IPS DF 6.9 (cell line): ENCODE results near the gene YIPF2.

ENCODE experiments used
- DNase-seq: peaks from one replicate; pipeline ENCODE4 v3.0.0-alpha.2; 2013; ENCODE audit warnings: low read depth, low spot score
- H3K27ac ChIP-seq: one replicate; pipeline ENCODE4 v1.5.1; 2013; ENCODE audit warnings: low read length, control low read depth
- H3K27me3 ChIP-seq: 2 replicates; pipeline ENCODE4 v1.6.1; 2013; ENCODE audit warnings: mild to moderate bottlenecking, low read length; ENCODE audit not compliant: control insufficient read depth, insufficient read depth
- H3K36me3 ChIP-seq: 2 replicates; pipeline ENCODE4 v1.6.1; 2013; ENCODE audit warnings: low read length; ENCODE audit not compliant: control insufficient read depth, insufficient read depth
- H3K4me1 ChIP-seq: 2 replicates; pipeline ENCODE4 v1.6.1; 2013; ENCODE audit warnings: low read length; ENCODE audit not compliant: control insufficient read depth, insufficient read depth
- H3K4me3 ChIP-seq: 2 replicates; pipeline ENCODE4 v1.5.1; 2013; ENCODE audit warnings: mild to moderate bottlenecking, low read length
- H3K9me3 ChIP-seq: 2 replicates; pipeline ENCODE4 v1.6.1; 2013; ENCODE audit warnings: low read length, inconsistent platforms; ENCODE audit not compliant: control insufficient read depth, insufficient read depth
- WGBS: extraction: QIAGEN DNeasy Blood & Tissue Kit; methylation state at CpG from one replicate; pipeline ENCODE4 v1.1.7; 2013; ENCODE audit warnings: mixed read lengths, missing lambda C conversion rate; ENCODE audit not compliant: insufficient read length, insufficient coverage; 5-methylcytosine and 5-hydroxymethylcytosine counted together

YIPF2 gene

GRCh38 chr19:10908380-10908960, 20.0 kb downstream of the YIPF2 start:
- no peak for DNase-seq
- no CpG with 5 or more reads among the region's 17 CpGs for whole genome bisulfite sequencing

GRCh38 chr19:10907925-10908324, 20.5 kb downstream of the YIPF2 start:
- no peak overlapping the region for H3K27ac ChIP-seq
- H3K9me3 ChIP-seq: no peaks in the 10 kb centered on the region
- H3K27me3 ChIP-seq: no peaks in the 10 kb centered on the region
- no peak overlapping the region for H3K4me3 ChIP-seq
- peaks cover 25% of the 10 kb centered on the region for H3K36me3 ChIP-seq
- no peak for DNase-seq
- no CpG with 5 or more reads among the region's 14 CpGs for WGBS
- no peaks in the 10 kb centered on the region for H3K4me1 ChIP-seq

More at GRCh38 chr19:10908380-10908960, 20.0 kb downstream of the YIPF2 start:
- Histone ChIP-seq H3K36me3 (peaks cover 25% of the 10 kb centered on the region), H3K27me3 (no peaks in the 10 kb centered on the region), H3K27ac (no peak overlapping the region), H3K9me3 (no peaks in the 10 kb centered on the region), H3K4me1 (no peaks in the 10 kb centered on the region), H3K4me3 (no peak overlapping the region)

- H3K27me3 ChIP-seq: no peaks in the 10 kb centered on the region
- DNase-seq: no peak
- no peak overlapping the region for H3K4me3 ChIP-seq
- H3K4me1 ChIP-seq: peaks cover 3% of the 10 kb centered on the region; the same call in 1 of the 2 replicates
- H3K36me3 ChIP-seq: no peaks in the 10 kb centered on the region
- no peak overlapping the region for H3K27ac ChIP-seq
- WGBS: no CpG with 5 or more reads among the region's 10 CpGs
- H3K9me3 ChIP-seq: no peaks in the 10 kb centered on the region
Observed at GRCh38 chr19:10899151-10899653, 29.2 kb downstream of the YIPF2 start.

- DNase-seq: no peak
- Histone ChIP-seq H3K36me3 (no peaks in the 10 kb centered on the region), H3K4me3 (no peak overlapping the region; the same call in 1 of the 2 replicates), H3K4me1 (peaks cover 7% of the 10 kb centered on the region; the same call in 1 of the 2 replicates), H3K9me3 (no peaks in the 10 kb centered on the region), H3K27ac (no peak overlapping the region), H3K27me3 (no peaks in the 10 kb centered on the region)
- no CpG with 5 or more reads among the region's 10 CpGs for WGBS
Observed at GRCh38 chr19:10898633-10899032, 29.8 kb downstream of the YIPF2 start.

- WGBS: no CpG with 5 or more reads among the region's 7 CpGs
- no peak overlapping the region for H3K4me3 ChIP-seq
- no peaks in the 10 kb centered on the region for H3K9me3 ChIP-seq
- no peaks in the 10 kb centered on the region for H3K27me3 ChIP-seq
- no peak overlapping the region for H3K27ac ChIP-seq
- DNase-seq: no peak
- peaks cover 8% of the 10 kb centered on the region; the same call in 1 of the 2 replicates for H3K4me1 ChIP-seq
- H3K36me3 ChIP-seq: no peaks in the 10 kb centered on the region
Observed at GRCh38 chr19:10896851-10897526, 31.4 kb downstream of the YIPF2 start.

- no CpG with 5 or more reads among the region's 12 CpGs for WGBS
- Histone ChIP-seq H3K4me1 (peaks cover 11% of the 10 kb centered on the region), H3K27me3 (no peaks in the 10 kb centered on the region), H3K9me3 (no peaks in the 10 kb centered on the region), H3K4me3 (no peak overlapping the region), H3K27ac (no peak overlapping the region), H3K36me3 (no peaks in the 10 kb centered on the region)
- DNase-seq: no peak
Observed at GRCh38 chr19:10895920-10896319, 32.5 kb downstream of the YIPF2 start.

GRCh38 chr19:10895363-10895762, 33.1 kb downstream of the YIPF2 start:
- H3K27ac ChIP-seq: no peak overlapping the region
- H3K4me1 ChIP-seq: peaks cover 14% of the 10 kb centered on the region
- no peaks in the 10 kb centered on the region for H3K27me3 ChIP-seq
- no CpG with 5 or more reads among the region's 6 CpGs for WGBS
- H3K9me3 ChIP-seq: no peaks in the 10 kb centered on the region
- H3K36me3 ChIP-seq: no peaks in the 10 kb centered on the region
- no peak overlapping the region for H3K4me3 ChIP-seq
- DNase-seq: no peak

GRCh38 chr19:10894911-10895213, 33.6 kb downstream of the YIPF2 start:
- Histone ChIP-seq H3K36me3 (no peaks in the 10 kb centered on the region), H3K27me3 (no peaks in the 10 kb centered on the region), H3K9me3 (no peaks in the 10 kb centered on the region), H3K4me1 (peaks cover 14% of the 10 kb centered on the region), H3K4me3 (no peak overlapping the region), H3K27ac (no peak overlapping the region)
- WGBS: no CpG with 5 or more reads among the region's 7 CpGs
- DNase-seq: no peak

- Histone ChIP-seq H3K4me1 (peaks cover 24% of the 10 kb centered on the region), H3K27ac (no peak overlapping the region), H3K4me3 (no peak overlapping the region), H3K9me3 (no peaks in the 10 kb centered on the region), H3K27me3 (no peaks in the 10 kb centered on the region), H3K36me3 (no peaks in the 10 kb centered on the region)
- WGBS: no CpG with 5 or more reads among the region's 13 CpGs
- DNase-seq: no peak
Observed at GRCh38 chr19:10892256-10892655, 36.2 kb downstream of the YIPF2 start.

- no peaks in the 10 kb centered on the region for H3K27me3 ChIP-seq
- no peaks in the 10 kb centered on the region for H3K9me3 ChIP-seq
- WGBS: no CpG with 5 or more reads among the region's 21 CpGs
- no peak for DNase-seq
- peaks cover 24% of the 10 kb centered on the region for H3K4me1 ChIP-seq
- H3K27ac ChIP-seq: no peak overlapping the region
- H3K4me3 ChIP-seq: no peak overlapping the region
- no peaks in the 10 kb centered on the region for H3K36me3 ChIP-seq
Observed at GRCh38 chr19:10891405-10892086, 36.9 kb downstream of the YIPF2 start.
